Osteocyte (in vitro differentiated cells): Measurements from ENCODE around the gene WIPI1. TPM values are rescaled to one million over a fixed set of nuclear protein-coding genes. Genes with fewer than 3 reads are reported as not detected.

ENCODE experiments used
- DNase-seq: peaks from one replicate; pipeline ENCODE4 v3.0.0; 2021; ENCODE audit warnings: mixed read lengths; ENCODE audit not compliant: unreplicated experiment; ENCODE audit errors: extremely low spot score
- H3K27ac Mint-ChIP-seq: one replicate; pipeline ENCODE4 v1.8.0; 2021; ENCODE audit warnings: mild to moderate bottlenecking, mixed read lengths; ENCODE audit not compliant: unreplicated experiment
- H3K27me3 Mint-ChIP-seq: one replicate; pipeline ENCODE4 v1.8.0; 2021; ENCODE audit warnings: mixed read lengths; ENCODE audit not compliant: unreplicated experiment
- H3K36me3 Mint-ChIP-seq: one replicate; pipeline ENCODE4 v1.8.0; 2021; ENCODE audit warnings: mixed read lengths; ENCODE audit not compliant: unreplicated experiment
- H3K4me1 Mint-ChIP-seq: one replicate; pipeline ENCODE4 v1.8.0; 2021; ENCODE audit warnings: mixed read lengths; ENCODE audit not compliant: unreplicated experiment
- H3K4me3 Mint-ChIP-seq: one replicate; pipeline ENCODE4 v1.8.0; 2021; ENCODE audit warnings: mild to moderate bottlenecking, moderate library complexity, mixed read lengths; ENCODE audit not compliant: unreplicated experiment
- H3K9me3 Mint-ChIP-seq: one replicate; pipeline ENCODE4 v1.8.0; 2021; ENCODE audit warnings: mixed read lengths; ENCODE audit not compliant: unreplicated experiment
- CTCF ChIP-seq: fragments of 200-600 bp; sonication (generic); IDR thresholded peaks from 2 replicates; pipeline ENCODE4 v1.5.0; 2021; ENCODE audit warnings: antibody characterized with exemption, mild to moderate bottlenecking, moderate library complexity
- total RNA-seq: library from RNA; stranded (reverse); gene quantifications from 2 replicates; pipeline ENCODE4 v1.2.1, GENCODE V29; 2021

The WIPI1 gene
- total RNA-seq, 1 donor from 2014 or later = 74.5 TPM

- Mint-ChIP-seq H3K36me3 (peaks cover 46% of the 10 kb centered on the region), H3K4me3 (no peak overlapping the region), H3K9me3 (no peaks in the 10 kb centered on the region), H3K4me1 (peaks cover 6% of the 10 kb centered on the region), H3K27ac (no peak overlapping the region), H3K27me3 (no peaks in the 10 kb centered on the region)
- no peak for DNase-seq
- no peak for TF ChIP-seq CTCF
These were observed 11.6 kb downstream of the WIPI1 start for GRCh38 chr17:68445671-68446070.

GRCh38 chr17:68443972-68444464 lies 13.3 kb downstream of the WIPI1 start:
- TF ChIP-seq CTCF = no peak
- DNase-seq = no peak
- Mint-ChIP-seq H3K4me3 (no peak overlapping the region), H3K27ac (no peak overlapping the region), H3K27me3 (no peaks in the 10 kb centered on the region), H3K36me3 (peaks cover 38% of the 10 kb centered on the region), H3K9me3 (no peaks in the 10 kb centered on the region), H3K4me1 (peaks cover 14% of the 10 kb centered on the region)

GRCh38 chr17:68441070-68441770 lies 16.1 kb downstream of the WIPI1 start:
- Mint-ChIP-seq H3K27me3 (no peaks in the 10 kb centered on the region), H3K36me3 (peaks cover 31% of the 10 kb centered on the region), H3K27ac (no peak overlapping the region), H3K4me1 (peaks cover 22% of the 10 kb centered on the region), H3K9me3 (no peaks in the 10 kb centered on the region), H3K4me3 (no peak overlapping the region)
- TF ChIP-seq CTCF = no peak
- no peak for DNase-seq

- Mint-ChIP-seq H3K4me1 (peaks cover 25% of the 10 kb centered on the region), H3K4me3 (no peak overlapping the region)
These were observed 16.8 kb downstream of the WIPI1 start for GRCh38 chr17:68440526-68440925.

More at GRCh38 chr17:68440526-68440925, 16.8 kb downstream of the WIPI1 start:
- no peak for TF ChIP-seq CTCF
- Mint-ChIP-seq H3K9me3 (no peaks in the 10 kb centered on the region), H3K27me3 (no peaks in the 10 kb centered on the region), H3K36me3 (peaks cover 33% of the 10 kb centered on the region), H3K27ac (no peak overlapping the region)
- DNase-seq = no peak
